Measurements from ENCODE around the gene RCAN2. TPM values are rescaled to one million over a fixed set of nuclear protein-coding genes. Genes with fewer than 3 reads are reported as not detected.
A peak's percentile ranks its signal among the peaks of the same experiment; 100 is the strongest.

RCAN2 gene
- total and polyA plus RNA-seq, 4 donors, result 4.5 to 16.7 (median 4.8) TPM

DNA sequence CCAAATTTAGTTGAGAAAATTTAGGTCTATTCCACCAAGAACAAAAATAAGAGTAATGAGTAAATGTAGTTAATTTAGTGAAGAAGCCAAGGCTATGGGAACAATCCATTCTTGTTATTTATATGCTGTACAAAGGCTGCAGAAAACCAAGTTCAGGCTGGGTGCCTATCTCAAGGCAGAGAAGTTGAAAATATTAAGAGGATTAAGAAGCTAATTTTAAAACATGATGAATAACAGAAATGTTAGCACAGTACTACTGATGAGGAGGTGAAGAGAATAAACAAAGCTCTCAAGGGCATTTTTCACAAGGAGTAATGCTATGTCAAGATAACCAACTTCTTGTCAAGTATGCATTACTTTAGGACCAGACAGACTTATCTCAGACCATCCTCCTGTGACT lies 68.6 kb downstream of the RCAN2 start:
- TF ChIP-seq, protein P1, sequence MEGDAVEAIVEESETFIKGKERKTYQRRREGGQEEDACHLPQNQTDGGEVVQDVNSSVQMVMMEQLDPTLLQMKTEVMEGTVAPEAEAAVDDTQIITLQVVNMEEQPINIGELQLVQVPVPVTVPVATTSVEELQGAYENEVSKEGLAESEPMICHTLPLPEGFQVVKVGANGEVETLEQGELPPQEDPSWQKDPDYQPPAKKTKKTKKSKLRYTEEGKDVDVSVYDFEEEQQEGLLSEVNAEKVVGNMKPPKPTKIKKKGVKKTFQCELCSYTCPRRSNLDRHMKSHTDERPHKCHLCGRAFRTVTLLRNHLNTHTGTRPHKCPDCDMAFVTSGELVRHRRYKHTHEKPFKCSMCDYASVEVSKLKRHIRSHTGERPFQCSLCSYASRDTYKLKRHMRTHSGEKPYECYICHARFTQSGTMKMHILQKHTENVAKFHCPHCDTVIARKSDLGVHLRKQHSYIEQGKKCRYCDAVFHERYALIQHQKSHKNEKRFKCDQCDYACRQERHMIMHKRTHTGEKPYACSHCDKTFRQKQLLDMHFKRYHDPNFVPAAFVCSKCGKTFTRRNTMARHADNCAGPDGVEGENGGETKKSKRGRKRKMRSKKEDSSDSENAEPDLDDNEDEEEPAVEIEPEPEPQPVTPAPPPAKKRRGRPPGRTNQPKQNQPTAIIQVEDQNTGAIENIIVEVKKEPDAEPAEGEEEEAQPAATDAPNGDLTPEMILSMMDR (IDR thresholded peaks at IDR 0.05; ENCODE audit: control extremely low read depth, extremely low read depth), result no peak
- no peak for ATAC-seq (ENCODE audit: insufficient read depth, low FRiP score)
- H3K4me1 ChIP-seq (ENCODE audit: control insufficient read depth in 5 of 5, insufficient read depth in 5 of 5, low read length in 5 of 5), result peaks cover 0 to 13% (median 0%) of the 10 kb centered on the region in 5 donors
- H3K4me3 ChIP-seq, result no peak overlapping the region
- H3K27me3 ChIP-seq (ENCODE audit: control insufficient read depth in 3 of 3, insufficient read depth in 3 of 3, low read length in 2 of 3), result no peaks in the 10 kb centered on the region
- H3K27ac ChIP-seq (ENCODE audit: low read depth in 1 of 2, low read length in 1 of 2), result peak overlapping the region in 1 of 2 donors; percentile 64
- DNase-seq, result no peak
- H3K9ac ChIP-seq (ENCODE audit: insufficient read depth in 1 of 2, low read length in 2 of 2), result no peak overlapping the region
- no peaks in the 10 kb centered on the region for H3K9me3 ChIP-seq (ENCODE audit: control insufficient read depth in 4 of 4, insufficient read depth in 3 of 4, low read length in 3 of 4)
- H3K36me3 ChIP-seq (ENCODE audit: control insufficient read depth in 4 of 4, insufficient read depth in 4 of 4, low read length in 4 of 4), result peaks cover 0 to 2% (median 0%) of the 10 kb centered on the region in 4 donors

DNA sequence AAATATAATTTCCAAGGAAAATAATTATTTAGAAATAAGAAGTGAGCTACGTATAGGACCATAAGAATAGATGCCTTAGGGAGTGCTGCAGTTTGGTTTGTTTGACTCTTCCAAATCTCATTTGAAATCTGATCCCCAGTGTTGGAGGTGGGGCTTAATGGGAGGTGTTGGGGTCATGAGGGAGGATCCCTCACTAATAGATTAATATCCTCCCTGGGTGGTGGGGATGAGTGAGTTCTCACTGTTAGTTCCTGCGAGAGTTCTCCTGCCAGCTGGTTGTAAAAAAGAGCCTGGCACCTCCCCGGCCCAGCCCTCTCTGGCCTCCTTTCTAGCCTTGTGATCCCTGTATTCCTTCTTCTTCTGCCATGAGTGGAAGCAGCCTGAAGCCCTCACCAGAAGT lies 69.3 kb downstream of the RCAN2 start:
- H3K27ac ChIP-seq (ENCODE audit: low read depth in 1 of 2, low read length in 1 of 2), result peak overlapping the region in 1 of 2 donors; percentile 67
- WGBS, 2 donors, result 90 to 91% methylated on average over 3 of the region's 3 CpGs
- H3K36me3 ChIP-seq (ENCODE audit: control insufficient read depth in 4 of 4, insufficient read depth in 4 of 4, low read length in 4 of 4), result peaks cover 0 to 2% (median 0%) of the 10 kb centered on the region in 4 donors
- H3K9me3 ChIP-seq (ENCODE audit: control insufficient read depth in 4 of 4, insufficient read depth in 3 of 4, low read length in 3 of 4), result no peaks in the 10 kb centered on the region
- no peak overlapping the region for H3K9ac ChIP-seq (ENCODE audit: insufficient read depth in 1 of 2, low read length in 2 of 2)
- H3K27me3 ChIP-seq (ENCODE audit: control insufficient read depth in 3 of 3, insufficient read depth in 3 of 3, low read length in 2 of 3), result no peaks in the 10 kb centered on the region
- TF ChIP-seq, protein P1 (IDR thresholded peaks at IDR 0.05; ENCODE audit: control extremely low read depth, extremely low read depth), result no peak
- no peak overlapping the region for H3K4me3 ChIP-seq
- ATAC-seq (ENCODE audit: insufficient read depth, low FRiP score) (no peak), DNase-seq (no peak)
- peaks cover 0 to 13% (median 0%) of the 10 kb centered on the region in 5 donors for H3K4me1 ChIP-seq (ENCODE audit: control insufficient read depth in 5 of 5, insufficient read depth in 5 of 5, low read length in 5 of 5)

DNA sequence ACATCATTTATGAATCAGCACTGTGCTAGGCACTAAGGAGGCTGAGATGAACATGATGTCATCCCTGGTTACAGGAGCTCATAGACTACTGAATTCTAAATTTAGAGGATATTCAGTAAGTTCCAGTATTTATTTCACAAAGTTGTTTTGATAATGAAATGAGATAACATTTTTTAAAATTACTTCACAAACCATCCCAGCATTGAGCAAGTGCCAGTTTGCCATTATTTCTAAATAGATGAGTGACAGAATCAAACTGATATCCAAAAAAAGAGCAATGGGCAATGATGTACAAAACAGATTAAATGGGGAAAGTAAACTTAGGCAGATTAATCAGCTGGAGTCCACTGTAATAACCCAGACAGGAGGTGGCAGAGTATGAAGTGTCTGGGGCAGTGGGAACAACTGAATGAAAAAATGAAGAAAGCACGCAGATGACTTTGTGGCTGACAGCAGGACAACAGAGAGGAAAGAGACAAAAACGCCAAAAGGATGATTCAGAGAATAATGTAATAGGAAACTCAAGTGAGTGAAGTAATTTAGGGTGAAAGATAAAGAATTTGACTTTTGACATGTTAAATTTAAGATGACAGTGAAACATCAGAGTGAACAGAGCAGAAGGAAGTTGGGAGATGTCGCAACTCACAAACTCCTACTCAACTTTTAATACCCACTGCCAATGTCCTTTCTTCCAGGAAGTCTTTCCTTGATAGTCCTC lies 70.2 kb downstream of the RCAN2 start:
- Histone ChIP-seq H3K27me3 (ENCODE audit: control insufficient read depth in 3 of 3, insufficient read depth in 3 of 3, low read length in 2 of 3) (no peaks in the 10 kb centered on the region), H3K9ac (ENCODE audit: insufficient read depth in 1 of 2, low read length in 2 of 2) (no peak overlapping the region), H3K36me3 (ENCODE audit: control insufficient read depth in 4 of 4, insufficient read depth in 4 of 4, low read length in 4 of 4) (peaks cover 0 to 2% (median 0%) of the 10 kb centered on the region in 4 donors), H3K27ac (ENCODE audit: low read depth in 1 of 2, low read length in 1 of 2) (peak overlapping the region in 1 of 2 donors; percentile 60), H3K9me3 (ENCODE audit: control insufficient read depth in 4 of 4, insufficient read depth in 3 of 4, low read length in 3 of 4) (no peaks in the 10 kb centered on the region), H3K4me3 (no peak overlapping the region), H3K4me1 (ENCODE audit: control insufficient read depth in 5 of 5, insufficient read depth in 5 of 5, low read length in 5 of 5) (peaks cover 0 to 13% (median 0%) of the 10 kb centered on the region in 5 donors)
- 63 to 69% methylated on average over 3 of the region's 3 CpGs for WGBS, 2 donors
- ATAC-seq (ENCODE audit: insufficient read depth, low FRiP score) (no peak), DNase-seq (no peak)
- TF ChIP-seq, protein P1 (IDR thresholded peaks at IDR 0.05; ENCODE audit: control extremely low read depth, extremely low read depth), result no peak
